BE2C (cell line): ENCODE data around the gene SPTBN4.

ENCODE experiments used
- DNase-seq: peaks from one replicate; pipeline ENCODE4 v3.0.0-alpha.2; 2020
- H3K27me3 ChIP-seq: fragments of 250-450 bp; sonication (Bioruptor Pico); 2 replicates; pipeline ENCODE4 v1.5.1; 2020; ENCODE audit warnings: mild to moderate bottlenecking
- H3K36me3 ChIP-seq: fragments of 250-450 bp; sonication (Bioruptor Pico); 2 replicates; pipeline ENCODE4 v1.5.1; 2020; ENCODE audit warnings: mild to moderate bottlenecking
- H3K4me1 ChIP-seq: fragments of 250-450 bp; sonication (Bioruptor Pico); 2 replicates; pipeline ENCODE4 v1.5.1; 2020
- H3K4me3 ChIP-seq: 2 replicates; pipeline ENCODE4 v1.5.1; 2011; ENCODE audit warnings: low read depth, low read length
- H3K9me3 ChIP-seq: fragments of 250-450 bp; sonication (Bioruptor Pico); 2 replicates; pipeline ENCODE4 v1.5.1; 2020
- TF ChIP-seq, protein P1 (sequence below): IDR thresholded peaks from 2 replicates; pipeline ENCODE4 v1.5.1; 2012; ENCODE audit warnings: mild to moderate bottlenecking, low read depth, low read length

The SPTBN4 gene

DNA sequence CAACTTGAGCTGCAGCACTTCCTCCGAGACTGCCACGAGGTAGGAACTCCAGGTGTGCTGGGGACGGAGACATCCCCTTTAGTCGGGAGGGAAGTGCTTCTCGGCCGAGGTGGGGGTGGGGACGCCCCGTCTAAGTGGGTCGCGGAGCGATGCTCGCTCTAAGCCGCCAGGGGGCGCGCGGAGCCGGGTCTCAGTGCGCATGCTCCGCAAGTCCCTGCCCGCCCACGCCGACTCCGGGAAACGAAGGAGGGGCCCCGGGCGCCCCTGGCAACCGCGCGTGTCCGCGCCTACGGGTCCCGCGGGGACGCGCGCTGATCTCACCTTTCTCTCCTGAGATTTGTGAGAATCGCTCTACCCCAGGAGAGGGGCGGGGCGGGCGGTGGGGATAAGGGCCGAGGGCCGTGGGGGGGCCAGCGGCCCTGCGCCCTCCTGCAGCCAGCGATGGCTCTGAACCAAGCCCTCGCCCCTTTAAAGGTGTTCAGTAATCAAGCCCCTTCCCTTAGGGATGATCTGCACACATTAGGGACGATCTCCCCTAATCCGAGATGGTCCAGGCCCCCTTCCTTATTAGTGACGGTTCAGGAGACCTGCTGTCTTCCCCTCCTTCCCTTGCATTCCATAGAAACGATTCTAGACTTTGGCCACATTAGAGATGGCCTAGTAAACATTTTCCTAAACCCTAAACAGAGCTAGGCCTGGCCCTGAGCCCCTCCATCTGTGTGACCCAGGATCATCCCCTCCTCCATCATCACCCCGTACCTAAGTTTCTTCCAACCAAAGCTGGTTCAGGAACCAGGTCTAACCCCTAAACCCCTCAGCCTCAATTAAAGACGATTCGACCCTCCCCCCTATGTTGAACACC, 62.5 kb downstream of the SPTBN4 start:
- H3K4me3 ChIP-seq = peak overlapping the region; percentile 44
- peak; percentile 90 for DNase-seq
- TF ChIP-seq, protein P1, sequence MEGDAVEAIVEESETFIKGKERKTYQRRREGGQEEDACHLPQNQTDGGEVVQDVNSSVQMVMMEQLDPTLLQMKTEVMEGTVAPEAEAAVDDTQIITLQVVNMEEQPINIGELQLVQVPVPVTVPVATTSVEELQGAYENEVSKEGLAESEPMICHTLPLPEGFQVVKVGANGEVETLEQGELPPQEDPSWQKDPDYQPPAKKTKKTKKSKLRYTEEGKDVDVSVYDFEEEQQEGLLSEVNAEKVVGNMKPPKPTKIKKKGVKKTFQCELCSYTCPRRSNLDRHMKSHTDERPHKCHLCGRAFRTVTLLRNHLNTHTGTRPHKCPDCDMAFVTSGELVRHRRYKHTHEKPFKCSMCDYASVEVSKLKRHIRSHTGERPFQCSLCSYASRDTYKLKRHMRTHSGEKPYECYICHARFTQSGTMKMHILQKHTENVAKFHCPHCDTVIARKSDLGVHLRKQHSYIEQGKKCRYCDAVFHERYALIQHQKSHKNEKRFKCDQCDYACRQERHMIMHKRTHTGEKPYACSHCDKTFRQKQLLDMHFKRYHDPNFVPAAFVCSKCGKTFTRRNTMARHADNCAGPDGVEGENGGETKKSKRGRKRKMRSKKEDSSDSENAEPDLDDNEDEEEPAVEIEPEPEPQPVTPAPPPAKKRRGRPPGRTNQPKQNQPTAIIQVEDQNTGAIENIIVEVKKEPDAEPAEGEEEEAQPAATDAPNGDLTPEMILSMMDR = peak; percentile 86
- no peaks in the 10 kb centered on the region for H3K27me3 ChIP-seq
- 0 out of 2 replicates have a peak, but pooled peaks cover 2% of the 10 kb centered on the region for H3K9me3 ChIP-seq
- H3K4me1 ChIP-seq = peaks cover 11% of the 10 kb centered on the region
- H3K36me3 ChIP-seq = peaks cover 10% of the 10 kb centered on the region

DNA sequence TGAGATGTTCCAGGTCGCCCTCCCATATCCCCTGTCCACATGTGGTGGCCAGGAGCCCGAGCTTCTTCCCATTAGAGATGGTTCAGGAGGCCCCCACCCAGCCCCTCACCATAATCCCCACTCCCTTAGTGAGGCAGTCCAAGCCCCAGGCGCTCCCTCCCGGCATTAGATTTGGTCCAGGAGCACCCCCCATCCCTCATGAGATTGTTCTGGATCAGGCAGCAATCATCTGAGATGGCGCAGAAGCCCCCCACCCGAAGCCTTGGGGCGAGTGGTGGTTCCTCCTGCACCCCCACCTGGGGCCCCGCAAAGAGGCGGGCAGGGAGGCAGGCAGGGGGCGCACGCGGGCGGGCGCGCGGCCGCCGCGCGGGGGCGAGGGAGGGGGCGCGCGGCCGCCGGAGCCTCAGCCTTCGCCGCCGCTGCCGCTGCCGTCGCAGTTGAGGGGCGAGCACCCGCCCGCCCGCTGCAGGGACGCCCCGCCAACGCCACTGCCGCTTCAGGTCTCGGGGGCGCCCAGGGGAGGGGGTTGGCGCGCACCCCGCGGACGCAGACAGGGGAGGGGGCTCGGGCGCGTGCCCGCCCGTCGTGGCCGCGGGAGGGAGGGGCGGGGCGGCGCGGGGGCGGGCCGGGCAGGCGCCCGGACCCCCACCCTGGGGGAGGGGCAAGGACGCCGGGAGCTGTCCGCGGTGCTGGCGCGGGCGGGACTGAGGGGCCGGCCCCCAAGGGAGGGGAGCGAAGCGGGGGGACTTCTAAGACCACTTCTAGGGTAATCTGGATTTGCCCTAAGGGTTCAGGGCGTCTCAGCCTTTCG, 63.5 kb downstream of the SPTBN4 start:
- no peaks in the 10 kb centered on the region for H3K27me3 ChIP-seq
- H3K4me1 ChIP-seq = peaks cover 11% of the 10 kb centered on the region
- TF ChIP-seq, protein P1 = peak; percentile 40
- H3K36me3 ChIP-seq = peaks cover 19% of the 10 kb centered on the region
- DNase-seq = peak; percentile 65
- peak overlapping the region; percentile 75 for H3K4me3 ChIP-seq
- H3K9me3 ChIP-seq = 0 out of 2 replicates have a peak, but pooled peaks cover 2% of the 10 kb centered on the region

DNA sequence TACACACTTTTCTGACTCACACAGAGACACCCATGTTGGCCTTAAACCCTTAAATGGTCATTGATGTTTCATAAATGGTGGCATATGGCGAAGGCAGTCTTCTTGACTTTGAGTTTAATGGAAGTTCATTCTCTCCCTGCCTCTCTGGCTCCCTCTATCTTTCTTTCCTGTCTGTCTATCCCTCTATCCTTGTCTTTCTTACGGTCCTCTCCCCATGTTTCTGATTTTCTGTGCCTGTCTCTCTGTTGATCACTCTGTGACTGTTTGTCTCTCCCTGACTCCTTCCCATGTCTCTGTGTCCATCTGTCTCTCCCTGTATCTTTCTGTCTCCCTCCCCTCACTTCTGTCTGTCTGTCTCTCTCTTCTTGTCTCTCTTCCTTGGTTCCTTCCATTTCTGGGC, 66.7 kb downstream of the SPTBN4 start:
- Histone ChIP-seq H3K4me1 (peaks cover 11% of the 10 kb centered on the region), H3K4me3 (no peak overlapping the region), H3K9me3 (0 out of 2 replicates have a peak, but pooled peaks cover 2% of the 10 kb centered on the region), H3K27me3 (no peaks in the 10 kb centered on the region), H3K36me3 (peaks cover 34% of the 10 kb centered on the region)
- no peak for DNase-seq
- TF ChIP-seq, protein P1 = peak; percentile 43; the same call in 1 of the 2 replicates

DNA sequence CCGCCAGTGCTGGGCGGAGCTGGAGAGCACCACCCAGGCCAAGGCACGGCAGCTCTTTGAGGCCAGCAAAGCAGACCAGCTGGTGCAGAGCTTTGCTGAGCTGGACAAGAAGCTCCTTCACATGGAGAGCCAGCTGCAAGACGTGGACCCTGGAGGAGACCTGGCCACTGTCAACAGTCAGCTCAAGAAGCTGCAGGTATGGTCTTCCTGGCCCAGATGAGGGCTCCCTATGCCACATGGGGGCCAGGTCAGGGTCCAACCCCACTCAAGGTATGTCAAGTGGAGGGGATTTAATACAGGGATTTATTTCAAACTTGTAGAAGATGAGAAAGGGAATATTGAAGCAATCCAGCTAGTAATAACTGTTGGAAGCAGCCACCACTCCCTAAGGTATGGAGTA, 67.3 kb downstream of the SPTBN4 start:
- DNase-seq = no peak
- Histone ChIP-seq H3K4me1 (peaks cover 11% of the 10 kb centered on the region), H3K27me3 (no peaks in the 10 kb centered on the region), H3K36me3 (peaks cover 34% of the 10 kb centered on the region), H3K4me3 (no peak overlapping the region), H3K9me3 (0 out of 2 replicates have a peak, but pooled peaks cover 2% of the 10 kb centered on the region)
- TF ChIP-seq, protein P1 = no peak

DNA sequence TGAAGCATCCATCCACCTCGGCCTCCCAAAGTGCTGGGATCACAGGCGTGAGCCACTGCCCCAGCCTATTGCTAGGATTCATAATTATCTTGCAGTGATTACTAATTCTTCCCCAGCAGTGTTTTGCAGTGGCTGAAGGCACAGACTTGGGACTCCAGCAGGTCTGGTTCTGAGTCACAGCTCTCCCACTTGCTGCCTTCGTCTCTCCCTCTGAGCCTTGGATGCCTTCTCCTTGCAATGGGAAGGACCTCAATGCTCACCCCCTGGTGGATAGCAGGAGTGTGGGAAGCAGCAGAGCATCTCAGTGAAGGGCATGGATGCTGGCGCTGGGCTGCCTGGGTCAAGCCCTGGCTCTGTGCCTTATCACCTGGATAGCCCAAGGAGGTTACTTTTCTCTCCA, 72.3 kb downstream of the SPTBN4 start:
- Histone ChIP-seq H3K4me1 (peaks cover 18% of the 10 kb centered on the region), H3K4me3 (no peak overlapping the region), H3K27me3 (no peaks in the 10 kb centered on the region), H3K9me3 (0 out of 2 replicates have a peak, but pooled peaks cover 2% of the 10 kb centered on the region), H3K36me3 (peaks cover 26% of the 10 kb centered on the region)
- TF ChIP-seq, protein P1 = peak; percentile 11; the same call in 1 of the 2 replicates
- DNase-seq = no peak
